HG02623 (cell line): ENCODE measurements around the gene ATG3.
"Not testable (repeated sequence)": the region's sequence is repeated elsewhere in the genome, so short reads cannot be mapped to it uniquely, and the experiment has no call there.

Experiments
- ATAC-seq: cut with Tn5 transposase; IDR thresholded peaks from one replicate; pipeline ENCODE4 v1.9.1; 2021; ENCODE audit warnings: moderate library complexity; ENCODE audit not compliant: unreplicated experiment

The ATG3 gene

DNA sequence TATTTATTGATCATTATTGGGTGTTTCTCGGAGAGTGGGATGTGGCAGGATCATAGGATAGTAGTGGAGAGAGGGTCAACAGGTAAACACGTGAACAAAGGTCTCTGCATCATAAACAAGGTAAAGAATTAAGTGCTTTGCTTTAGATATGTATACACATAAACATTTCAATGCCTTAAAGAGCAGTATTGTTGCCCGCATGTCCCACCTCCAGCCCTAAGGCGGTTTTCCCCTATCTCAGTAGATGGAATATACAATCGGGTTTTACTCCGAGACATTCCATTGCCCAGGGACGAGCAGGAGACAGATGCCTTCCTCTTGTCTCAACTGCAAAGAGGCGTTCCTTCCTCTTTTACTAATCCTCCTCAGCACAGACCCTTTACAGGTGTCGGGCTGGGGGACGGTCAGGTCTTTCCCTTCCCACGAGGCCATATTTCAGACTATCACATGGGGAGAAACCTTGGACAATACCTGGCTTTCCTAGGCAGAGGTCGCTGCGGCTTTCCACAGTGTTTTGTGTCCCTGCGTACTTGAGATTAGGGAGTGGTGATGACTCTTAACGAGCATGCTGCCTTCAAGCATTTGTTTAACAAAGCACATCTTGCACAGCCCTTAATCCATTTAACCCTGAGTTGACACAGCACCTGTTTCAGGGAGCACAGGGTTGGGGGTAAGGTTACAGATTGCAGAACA, 2.6 kb upstream of the ATG3 start:
- not testable (repeated sequence) for ATAC-seq

DNA sequence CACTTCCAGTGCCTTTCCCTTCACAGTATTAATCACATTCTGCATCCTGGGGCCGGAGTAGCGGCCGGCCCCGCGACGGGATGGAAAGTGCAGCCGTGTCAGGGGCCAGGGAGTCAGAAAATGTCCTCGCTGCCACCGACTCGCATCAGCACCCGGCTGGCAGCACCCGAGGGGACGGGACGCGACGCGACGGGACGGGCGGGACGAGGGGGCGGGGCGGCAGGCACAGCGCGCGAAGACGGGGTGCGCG, 353 bp downstream of the ATG3 start:
- ATAC-seq, result peak; percentile 36

DNA sequence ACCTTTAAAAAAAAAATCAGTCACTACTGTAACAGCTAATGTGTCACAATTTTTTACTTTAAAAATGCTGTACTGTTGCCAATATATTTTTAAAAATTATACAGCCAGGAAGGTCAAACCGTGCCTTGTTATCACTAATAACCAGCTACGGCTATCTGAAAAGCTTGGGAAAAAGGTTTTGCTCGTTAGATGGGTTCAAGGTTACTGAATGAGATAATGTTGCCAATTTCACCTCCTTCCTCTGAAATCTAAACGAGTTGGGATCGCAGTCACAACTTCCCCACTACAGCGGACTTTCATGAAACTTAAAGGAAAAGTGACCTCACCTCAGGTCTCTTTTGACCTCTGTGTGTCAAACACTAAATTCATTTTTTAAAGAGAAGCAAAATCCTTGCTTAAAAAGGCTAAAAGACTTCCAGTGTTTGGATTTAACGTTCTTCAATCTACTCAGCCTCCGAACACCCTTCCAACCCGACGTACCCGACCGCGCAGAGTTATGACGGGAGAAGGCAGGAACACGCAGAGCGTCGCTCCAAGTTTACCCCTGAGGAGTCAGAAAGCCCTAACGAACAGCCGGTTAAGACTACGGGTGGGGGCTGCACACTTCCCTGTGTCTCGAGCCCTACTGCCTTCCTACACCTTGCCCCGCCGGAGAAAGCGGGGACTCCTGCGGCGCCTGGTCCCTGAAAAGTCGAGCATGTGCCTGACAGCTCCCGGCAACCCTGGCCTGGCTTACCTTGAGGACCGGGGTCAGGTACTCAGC, 860 bp downstream of the ATG3 start:
- ATAC-seq, result peak; percentile 14

DNA sequence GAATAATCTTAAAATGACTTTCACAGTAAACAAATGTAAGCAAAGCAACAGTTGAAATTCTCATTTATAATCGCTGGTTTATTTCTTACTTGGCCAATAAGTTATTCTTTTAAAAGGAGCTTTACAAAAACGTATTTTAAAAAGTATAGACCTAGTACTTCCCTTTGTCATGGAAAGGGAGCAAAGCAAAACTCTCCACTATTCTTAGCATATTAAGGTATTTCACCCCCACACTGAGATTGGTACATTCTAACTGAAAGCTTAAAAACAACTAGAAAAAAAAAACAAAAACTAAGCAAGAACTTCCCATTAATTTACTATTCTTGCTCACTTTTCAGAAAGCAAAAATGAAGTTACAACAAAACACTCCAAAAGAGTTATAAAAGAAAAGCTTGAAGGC, 1.5 kb downstream of the ATG3 start:
- ATAC-seq, result no peak

DNA sequence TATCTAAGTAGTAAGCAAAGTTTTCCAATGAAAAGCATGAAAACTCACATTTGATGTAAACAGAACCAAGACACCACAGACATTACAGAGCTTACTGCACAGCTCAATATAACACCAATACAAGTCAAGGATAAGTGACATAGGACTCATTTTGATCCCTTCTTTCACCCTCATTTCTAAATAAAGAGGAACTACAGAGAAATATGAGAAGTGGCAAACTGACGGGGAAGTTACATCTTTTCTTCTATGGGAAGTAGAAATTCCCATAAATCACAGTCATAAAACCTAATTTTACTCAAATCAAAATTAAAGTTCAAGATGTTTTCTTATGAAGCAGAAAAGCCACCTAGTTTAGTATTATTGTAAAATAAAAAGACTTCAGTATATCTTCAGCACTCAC, 3.8 kb downstream of the ATG3 start:
- ATAC-seq, result no peak

DNA sequence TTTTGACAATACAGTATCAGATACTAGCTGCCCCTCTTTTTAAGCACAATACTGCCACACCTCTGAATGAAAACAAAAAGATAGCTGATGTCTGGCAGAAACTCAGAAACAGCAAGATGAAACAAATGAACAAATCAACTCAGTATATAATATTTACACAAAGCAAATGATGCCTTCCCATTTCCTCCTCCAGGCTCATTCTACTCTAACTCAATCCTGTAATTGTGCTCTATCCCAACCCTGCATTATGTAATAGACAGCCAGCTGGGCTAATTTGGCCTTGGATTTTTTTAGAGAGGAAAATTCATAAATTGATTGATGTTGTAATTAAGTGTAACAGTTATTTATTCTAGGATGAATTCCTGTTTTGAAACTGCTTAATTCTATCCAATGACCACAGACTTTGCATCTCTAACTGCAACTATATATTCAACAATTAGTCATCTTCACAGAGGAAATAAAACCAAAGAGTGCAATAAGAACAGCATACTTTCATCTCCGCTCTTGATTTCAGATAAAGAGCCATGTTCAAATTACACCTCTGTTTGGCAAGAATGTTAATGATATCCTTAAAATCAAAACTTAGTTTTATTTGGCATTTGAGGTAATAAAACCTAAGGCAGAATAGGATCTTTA, 6.1 kb downstream of the ATG3 start:
- no peak for ATAC-seq

DNA sequence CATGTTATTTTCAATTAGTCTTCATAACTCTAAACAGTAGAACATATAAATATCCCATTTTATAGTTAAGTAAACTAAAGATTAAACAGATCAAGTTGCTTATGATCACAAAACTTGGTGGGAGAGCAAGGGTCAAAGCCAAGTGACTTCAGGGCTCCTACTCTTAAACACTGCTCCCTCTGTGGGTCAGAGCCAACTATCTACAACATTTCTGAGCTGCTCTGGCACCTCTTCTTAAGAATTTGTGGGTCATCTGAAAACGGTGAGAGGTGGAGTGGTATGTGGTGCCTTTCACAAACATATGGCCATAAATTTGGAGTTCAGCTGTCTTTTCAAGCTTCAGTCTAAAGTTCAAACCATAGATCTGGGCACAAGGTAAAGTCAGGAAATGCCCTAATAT, 10.9 kb downstream of the ATG3 start:
- no peak for ATAC-seq

DNA sequence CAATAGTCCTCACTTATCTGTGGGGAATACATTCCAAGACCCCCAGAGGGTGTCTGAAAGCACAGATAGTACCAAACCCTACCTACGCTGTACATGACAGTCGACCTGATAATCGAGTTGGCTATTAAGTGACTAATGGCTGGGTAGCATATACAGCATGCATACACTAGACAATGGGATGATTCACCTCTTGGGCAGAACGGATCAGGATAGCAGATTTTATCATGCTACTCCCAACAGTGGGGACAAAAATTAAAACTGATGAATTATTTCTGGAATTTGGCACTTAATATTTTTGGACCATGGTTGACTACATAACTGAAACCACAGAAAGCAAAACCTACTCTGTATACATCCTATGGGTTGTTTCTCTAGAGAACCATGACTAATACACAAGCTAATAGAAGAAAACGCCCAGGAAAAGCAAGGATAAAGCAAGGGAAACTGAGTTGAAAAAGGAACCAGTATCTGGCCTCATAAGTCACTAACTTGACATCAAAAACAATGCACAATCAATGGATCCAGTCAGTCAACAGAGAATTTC, 15.5 kb downstream of the ATG3 start:
- ATAC-seq, result no peak

DNA sequence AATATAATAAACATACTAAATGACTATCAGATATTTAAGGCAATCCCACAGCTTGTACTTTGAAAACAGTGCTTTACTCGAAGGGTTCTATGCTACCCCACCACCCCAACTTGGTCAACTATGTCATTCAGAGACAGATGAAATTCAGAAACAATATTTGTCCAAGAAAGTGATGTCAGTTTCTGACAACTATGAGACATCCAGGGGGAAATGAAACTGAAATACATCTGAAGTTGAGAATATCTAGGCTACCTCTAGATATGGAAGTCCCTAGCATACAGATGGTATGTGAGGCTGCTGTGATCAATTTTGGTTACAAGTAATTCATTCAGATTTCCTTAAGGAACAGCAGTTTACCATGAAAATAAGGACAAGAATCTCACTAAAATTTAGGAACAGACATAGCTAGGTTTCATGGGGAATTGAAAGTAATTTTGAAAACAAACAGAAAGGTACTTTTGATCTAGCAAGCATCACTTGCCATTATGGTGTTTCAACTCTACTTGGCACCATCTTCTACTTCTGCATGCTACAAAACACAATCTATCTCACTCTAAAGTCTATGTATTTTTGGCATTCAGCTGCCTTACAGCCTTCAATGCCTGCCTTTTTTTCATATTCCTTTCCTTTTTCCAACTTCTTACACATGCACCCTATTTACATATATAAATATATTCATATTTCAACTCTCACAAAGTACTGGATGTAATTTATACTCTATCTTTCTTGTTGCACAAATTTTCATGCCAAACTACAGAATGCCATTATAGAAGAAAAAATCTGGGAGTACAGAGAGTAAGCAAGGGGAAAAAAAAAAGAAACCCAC, 21.7 kb downstream of the ATG3 start:
- peak; percentile 81 for ATAC-seq

DNA sequence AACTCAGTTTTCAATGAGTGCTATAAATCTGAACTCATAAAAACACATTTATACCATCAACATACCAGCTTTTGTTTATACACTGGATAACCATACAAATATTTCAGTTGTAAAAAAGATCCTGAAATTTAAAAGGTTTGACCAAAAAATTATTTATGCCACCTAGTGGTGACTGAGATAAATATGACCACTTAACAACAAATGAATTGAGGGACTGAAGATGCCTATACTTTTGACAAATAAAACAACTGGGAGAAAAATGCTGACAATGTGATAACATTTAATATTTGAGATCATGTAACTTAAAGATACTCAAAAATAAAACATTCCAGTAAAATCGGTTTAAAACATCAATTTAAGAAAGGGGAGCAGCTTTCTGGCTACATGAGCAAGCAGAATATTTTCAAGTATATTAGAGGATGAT, 30.4 kb downstream of the ATG3 start:
- ATAC-seq, result no peak

DNA sequence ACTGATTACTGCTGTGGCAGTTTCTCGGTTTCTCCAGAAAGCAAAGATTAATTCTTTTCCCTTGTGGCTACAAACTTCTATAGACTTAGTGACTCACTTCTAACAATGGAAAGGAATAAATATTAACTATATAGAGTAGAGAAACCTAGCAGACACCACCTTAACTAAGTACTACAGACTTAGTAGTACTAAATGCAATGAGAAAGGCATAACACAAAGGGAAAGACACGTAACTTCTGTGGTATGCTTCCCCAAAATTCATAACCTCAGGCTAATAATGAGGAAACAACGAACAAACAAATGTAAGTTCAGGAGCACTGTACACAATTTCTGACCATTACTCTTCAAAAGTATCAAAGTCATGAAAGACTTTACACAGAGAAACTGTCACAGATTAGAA, 31.2 kb downstream of the ATG3 start:
- ATAC-seq, result no peak

DNA sequence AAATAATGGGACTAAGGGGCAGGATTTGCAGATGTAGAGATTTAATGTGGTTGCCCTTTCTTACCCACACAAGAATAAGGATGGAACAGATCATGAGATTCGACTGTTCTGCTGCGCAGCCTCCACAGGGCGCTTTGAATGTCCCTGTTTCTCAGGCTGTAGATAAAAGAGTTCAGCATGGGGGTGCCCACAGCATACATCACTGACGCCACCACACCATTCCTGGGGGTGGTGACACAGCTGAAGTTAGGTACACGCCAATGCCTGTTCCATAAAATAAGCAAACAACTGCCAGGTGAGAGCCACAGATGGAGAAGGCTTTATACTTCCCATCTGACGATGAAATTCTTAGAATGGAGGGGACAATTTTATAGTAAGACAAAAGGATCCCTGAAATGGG, 37.6 kb downstream of the ATG3 start:
- not testable (repeated sequence) for ATAC-seq

DNA sequence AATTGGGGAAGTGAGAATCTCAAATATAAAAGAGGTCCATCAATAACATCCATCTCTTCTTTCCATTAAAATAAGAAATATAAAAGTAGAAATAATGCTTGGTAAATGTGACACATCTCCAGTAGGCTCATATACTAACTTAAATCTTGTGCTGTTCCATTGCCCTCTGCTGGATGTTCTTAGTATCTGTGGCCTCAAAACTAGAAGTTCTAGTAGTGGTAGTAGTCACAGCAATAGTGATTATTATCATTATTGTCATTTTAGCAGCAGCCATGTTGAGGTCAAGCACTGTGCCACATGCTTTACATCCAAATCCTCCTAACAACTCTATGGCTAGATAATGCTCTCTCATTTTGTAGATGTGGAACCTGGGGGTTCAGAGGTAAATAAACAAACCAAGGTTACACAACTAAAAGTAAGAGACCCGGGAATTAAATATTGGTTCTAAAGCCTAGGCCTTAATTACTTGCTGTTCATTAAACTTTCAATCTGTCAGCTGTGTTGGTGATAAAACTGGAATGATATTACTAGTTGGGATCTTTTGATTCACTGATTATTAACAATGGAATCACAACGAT, 42.2 kb downstream of the ATG3 start:
- peak; percentile 43 for ATAC-seq

DNA sequence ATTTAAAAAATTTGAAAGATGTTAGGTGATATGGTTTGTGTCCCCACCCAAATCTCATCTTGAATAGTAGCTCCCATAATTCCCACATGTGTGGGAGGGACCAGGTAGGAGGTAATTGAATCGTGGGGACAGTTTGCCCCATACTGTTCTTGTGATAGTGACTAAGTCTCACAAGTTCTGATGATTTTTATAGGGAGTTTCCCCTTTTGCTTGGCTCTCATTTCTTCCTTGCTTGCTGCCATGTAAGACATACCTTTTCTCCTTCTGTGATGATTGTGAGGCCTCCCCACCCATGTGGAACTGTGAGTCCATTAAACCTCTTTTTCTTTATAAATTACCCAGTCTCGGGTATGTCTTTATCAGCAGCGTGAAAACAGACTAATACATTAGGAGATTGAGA, 42.8 kb downstream of the ATG3 start:
- ATAC-seq, result not testable (repeated sequence)

DNA sequence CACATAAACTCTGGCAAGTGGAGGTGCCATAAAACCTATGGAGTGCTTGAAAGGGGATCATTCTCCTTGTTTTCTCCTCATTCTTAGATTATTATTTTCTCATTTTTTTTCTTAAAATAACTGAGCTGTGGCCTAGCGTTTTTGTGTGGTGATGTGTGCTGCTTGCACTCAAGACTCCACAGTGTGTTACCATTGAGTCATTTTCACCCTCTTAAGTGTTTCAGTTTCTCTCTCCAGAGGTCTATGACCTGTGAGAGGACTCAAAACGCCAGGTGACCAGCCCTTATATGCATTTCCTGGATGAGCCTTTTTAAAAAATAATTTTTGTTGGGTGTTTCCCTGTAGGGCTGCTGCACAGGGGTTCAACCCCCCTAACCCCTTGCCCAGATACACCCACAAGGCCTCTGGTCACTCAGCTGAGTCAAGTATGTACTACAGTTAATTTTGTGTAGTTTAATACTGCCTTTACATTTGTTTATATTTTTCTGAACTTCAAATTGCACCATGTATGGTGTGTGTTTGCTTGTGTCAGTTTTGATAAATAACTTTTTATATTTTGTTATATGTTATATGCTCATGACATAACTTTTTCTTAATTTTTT, 47.1 kb downstream of the ATG3 start:
- ATAC-seq, result peak; percentile 99

DNA sequence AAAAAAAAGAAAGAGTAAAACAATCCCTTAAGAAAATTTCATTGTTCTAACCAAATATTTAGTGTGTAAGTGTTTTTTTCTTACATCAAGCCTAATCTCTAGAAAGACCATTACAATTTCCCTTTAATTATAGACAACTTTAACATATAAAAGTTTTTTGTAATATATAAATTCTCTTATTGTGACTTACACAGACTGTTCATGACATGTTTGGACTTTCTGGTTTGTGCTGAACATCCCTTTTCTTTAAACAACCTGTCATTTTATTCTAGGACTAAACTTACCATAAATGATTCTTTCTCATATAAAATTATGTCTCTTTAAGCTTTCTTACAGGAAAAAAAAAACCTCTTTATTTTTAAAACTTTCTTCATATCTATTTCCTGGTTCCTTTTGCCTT, 49.4 kb downstream of the ATG3 start:
- no peak for ATAC-seq

DNA sequence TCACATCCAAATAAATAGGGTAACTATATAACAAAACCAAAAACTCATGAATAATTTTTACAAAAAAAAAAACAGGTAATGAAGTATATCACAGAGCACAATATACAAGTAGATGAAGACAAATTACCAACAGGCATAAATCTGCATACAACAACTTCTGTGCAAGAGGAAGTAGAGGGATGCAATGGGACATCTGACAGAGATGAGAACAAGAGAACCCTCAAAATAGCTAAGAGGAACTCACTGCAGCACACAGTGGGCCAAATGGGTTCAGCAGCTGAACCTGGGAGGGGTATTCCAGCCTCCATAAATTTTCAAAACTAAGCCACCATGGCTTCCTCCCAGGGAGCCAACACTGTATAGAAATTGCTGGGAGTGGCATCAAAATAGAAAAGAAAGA, 52.9 kb downstream of the ATG3 start:
- ATAC-seq, result no peak

DNA sequence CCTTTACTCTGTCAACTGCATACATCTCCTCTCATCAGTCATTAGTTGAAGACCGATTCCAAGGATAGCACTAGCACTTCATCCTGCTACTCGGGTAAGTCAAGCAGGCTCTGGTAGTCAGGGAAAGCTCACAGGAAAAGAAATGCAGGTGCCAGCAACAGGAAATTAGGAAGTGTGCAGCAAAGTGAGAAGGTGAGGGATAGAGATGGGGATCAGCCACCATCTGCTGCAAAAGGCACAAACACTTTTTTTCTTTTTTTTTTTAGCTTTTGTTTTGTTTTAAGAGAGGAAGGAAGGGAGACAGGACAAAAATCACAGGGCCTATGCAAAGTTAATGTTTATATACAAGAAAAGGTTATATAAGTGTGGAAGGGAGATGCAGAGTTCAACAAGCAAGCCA, 53.5 kb downstream of the ATG3 start:
- ATAC-seq, result no peak

DNA sequence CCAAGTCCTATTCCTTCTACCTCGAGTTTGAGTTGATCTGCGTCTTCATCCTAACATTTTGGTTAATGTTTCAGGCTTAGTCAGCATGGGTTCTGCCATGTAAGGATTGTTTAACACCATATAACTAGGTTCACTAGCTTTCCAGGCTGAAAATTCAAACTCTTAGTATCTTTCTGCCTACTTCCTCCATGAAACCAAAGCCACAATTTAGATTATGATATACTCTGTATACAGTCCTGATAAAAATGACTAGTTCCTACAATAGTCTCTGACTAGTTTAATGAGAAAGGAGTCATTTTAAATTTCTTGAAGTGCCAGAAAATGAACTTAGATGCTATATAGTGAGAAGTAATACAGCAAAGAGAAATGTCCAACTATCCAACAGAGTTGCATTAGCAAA, 55.9 kb downstream of the ATG3 start:
- ATAC-seq, result no peak

DNA sequence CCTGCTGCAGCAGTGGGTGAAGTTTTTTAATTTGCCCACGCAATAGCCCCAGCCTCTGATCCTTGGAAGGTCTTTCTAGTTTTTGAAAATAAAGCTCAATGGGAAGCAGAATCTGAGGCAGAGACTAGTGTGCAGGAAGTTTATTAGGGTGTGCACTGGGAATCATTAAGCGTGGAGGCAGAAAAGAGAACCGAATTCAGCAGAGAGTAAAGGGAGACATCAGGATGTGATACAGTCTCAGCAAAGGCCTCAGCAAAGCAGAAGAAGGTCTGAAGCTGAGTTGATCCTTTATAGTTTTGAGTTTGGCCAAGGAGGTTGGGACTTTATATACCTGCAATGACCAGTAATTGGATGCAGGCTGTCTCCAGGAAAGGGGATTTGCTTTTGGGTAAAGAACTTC, 57.6 kb downstream of the ATG3 start:
- ATAC-seq, result no peak
